Spleen (tissue), 7 donors: ENCODE data around the gene FSTL1.

Experiments
- POLR2AphosphoS5 ChIP-seq, 3 donors: sonication (generic); formaldehyde crosslinking; IDR thresholded peaks; one replicate each; pipeline ENCODE4 v1.5.1; 2017; ENCODE audit warnings: antibody characterized with exemption in 3 of 3
- TF ChIP-seq, protein P1 (sequence below), 11 experiments: fragments of 200-600 bp in 7 of 11; fragments of 450-650 bp in 4 of 11; sonication (generic) in 4 of 11; IDR thresholded peaks in 8 of 11; conservative IDR thresholded peaks in 3 of 11; 1 replicate in 7 of 11; 2 replicates in 4 of 11; pipeline versions ENCODE4 v1.4.0 to v1.8.0; 2016 to 2021; ENCODE audit warnings: antibody characterized with exemption in 11 of 11, inconsistent platforms in 4 of 11, mild to moderate bottlenecking in 1 of 11
- donor health status: DM: no; HTN: no; CAD: no; lungs with moderate emphysema.
- donor health status: DM: no; HTN: no; CAD: no.
- donor health status: DM: no; HTN: no; CAD: no.

DNA sequence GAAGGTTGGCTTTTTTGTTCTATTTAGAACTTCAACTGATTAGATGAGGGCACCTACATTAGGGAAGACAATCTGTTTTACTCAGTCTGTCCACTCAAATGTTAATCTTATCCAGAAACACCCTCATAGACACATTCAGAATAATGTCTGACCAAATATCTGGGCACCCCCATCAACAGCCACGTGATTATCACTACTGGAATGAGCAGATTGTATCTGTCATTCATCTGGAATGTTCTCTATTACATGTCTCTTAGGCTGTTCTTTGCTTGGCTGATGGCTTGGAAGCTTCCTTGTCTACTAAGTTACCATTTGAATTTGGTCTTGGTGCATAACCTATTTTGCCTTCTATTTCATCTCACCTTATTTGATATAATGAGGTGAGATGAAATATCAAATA lies 86.0 kb downstream of the FSTL1 start:
- TF ChIP-seq, protein P1, sequence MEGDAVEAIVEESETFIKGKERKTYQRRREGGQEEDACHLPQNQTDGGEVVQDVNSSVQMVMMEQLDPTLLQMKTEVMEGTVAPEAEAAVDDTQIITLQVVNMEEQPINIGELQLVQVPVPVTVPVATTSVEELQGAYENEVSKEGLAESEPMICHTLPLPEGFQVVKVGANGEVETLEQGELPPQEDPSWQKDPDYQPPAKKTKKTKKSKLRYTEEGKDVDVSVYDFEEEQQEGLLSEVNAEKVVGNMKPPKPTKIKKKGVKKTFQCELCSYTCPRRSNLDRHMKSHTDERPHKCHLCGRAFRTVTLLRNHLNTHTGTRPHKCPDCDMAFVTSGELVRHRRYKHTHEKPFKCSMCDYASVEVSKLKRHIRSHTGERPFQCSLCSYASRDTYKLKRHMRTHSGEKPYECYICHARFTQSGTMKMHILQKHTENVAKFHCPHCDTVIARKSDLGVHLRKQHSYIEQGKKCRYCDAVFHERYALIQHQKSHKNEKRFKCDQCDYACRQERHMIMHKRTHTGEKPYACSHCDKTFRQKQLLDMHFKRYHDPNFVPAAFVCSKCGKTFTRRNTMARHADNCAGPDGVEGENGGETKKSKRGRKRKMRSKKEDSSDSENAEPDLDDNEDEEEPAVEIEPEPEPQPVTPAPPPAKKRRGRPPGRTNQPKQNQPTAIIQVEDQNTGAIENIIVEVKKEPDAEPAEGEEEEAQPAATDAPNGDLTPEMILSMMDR (IDR thresholded peaks at IDR 0.05 in 8 of 11, conservative IDR thresholded peaks at IDR 0.05 in 3 of 11), result no peak
- no peak for TF ChIP-seq POLR2AphosphoS5 (IDR thresholded peaks at IDR 0.05)
